ENCODE data around the gene SUPT3H. TPM values are rescaled to one million over a fixed set of nuclear protein-coding genes. Genes with fewer than 3 reads are reported as not detected.

SUPT3H gene
- total RNA-seq, 2 experiments from 2014 or later, result 10.1 to 11.6 TPM

- ATAC-seq (ENCODE audit: low read depth), result no peak
- Mint-ChIP-seq H3K36me3 (peaks cover 24% of the 10 kb centered on the region), H3K27me3 (no peaks in the 10 kb centered on the region), H3K9me3 (no peaks in the 10 kb centered on the region), H3K27ac (no peak overlapping the region), H3K4me1 (peaks cover 2% of the 10 kb centered on the region), H3K4me3 (no peak overlapping the region)
- POLR2A ChIA-PET, result no interaction called here
- no peak for DNase-seq
Observed at GRCh38 chr6:44820321-44820720, 557.4 kb downstream of the SUPT3H start.

GRCh38 chr6:44811456-44811855 is 566.3 kb downstream of the SUPT3H start:
- POLR2A ChIA-PET, result no interaction called here
- Mint-ChIP-seq H3K4me3 (no peak overlapping the region), H3K9me3 (no peaks in the 10 kb centered on the region), H3K4me1 (peaks cover 11% of the 10 kb centered on the region), H3K27me3 (no peaks in the 10 kb centered on the region), H3K27ac (peak overlapping the region; percentile 64), H3K36me3 (peaks cover 13% of the 10 kb centered on the region)
- DNase-seq, result no peak
- no peak for ATAC-seq (ENCODE audit: low read depth)

- Mint-ChIP-seq H3K27me3 (no peaks in the 10 kb centered on the region), H3K9me3 (no peaks in the 10 kb centered on the region), H3K27ac (no peak overlapping the region), H3K4me3 (no peak overlapping the region), H3K4me1 (peaks cover 11% of the 10 kb centered on the region), H3K36me3 (peaks cover 12% of the 10 kb centered on the region)
- POLR2A ChIA-PET, result no interaction called here
- DNase-seq (no peak), ATAC-seq (ENCODE audit: low read depth) (no peak)
Observed at GRCh38 chr6:44809258-44809657, 568.5 kb downstream of the SUPT3H start.

GRCh38 chr6:44808148-44808547 is 569.6 kb downstream of the SUPT3H start:
- peaks cover 11% of the 10 kb centered on the region for H3K4me1 Mint-ChIP-seq
- DNase-seq (no peak), ATAC-seq (ENCODE audit: low read depth) (no peak)
- peaks cover 2% of the 10 kb centered on the region for H3K9me3 Mint-ChIP-seq
- H3K36me3 Mint-ChIP-seq, result peaks cover 13% of the 10 kb centered on the region
- POLR2A ChIA-PET, result no interaction called here
- no peaks in the 10 kb centered on the region for H3K27me3 Mint-ChIP-seq
- no peak overlapping the region for H3K27ac Mint-ChIP-seq
- no peak overlapping the region for H3K4me3 Mint-ChIP-seq

- H3K27me3 Mint-ChIP-seq, result no peaks in the 10 kb centered on the region
- H3K27ac Mint-ChIP-seq, result no peak overlapping the region
- H3K4me3 Mint-ChIP-seq, result no peak overlapping the region
- peaks cover 9% of the 10 kb centered on the region for H3K4me1 Mint-ChIP-seq
- H3K9me3 Mint-ChIP-seq, result peaks cover 4% of the 10 kb centered on the region
- POLR2A ChIA-PET, result no interaction called here
- ATAC-seq (ENCODE audit: low read depth) (no peak), DNase-seq (no peak)
- peaks cover 11% of the 10 kb centered on the region for H3K36me3 Mint-ChIP-seq
Observed at GRCh38 chr6:44806656-44807055, 571.1 kb downstream of the SUPT3H start.

- Mint-ChIP-seq H3K36me3 (peaks cover 11% of the 10 kb centered on the region), H3K4me3 (no peak overlapping the region), H3K27me3 (peaks cover 2% of the 10 kb centered on the region), H3K4me1 (peaks cover 2% of the 10 kb centered on the region), H3K9me3 (peaks cover 4% of the 10 kb centered on the region), H3K27ac (no peak overlapping the region)
- ATAC-seq (ENCODE audit: low read depth), result no peak
- POLR2A ChIA-PET, result no interaction called here
- no peak for DNase-seq
Observed at GRCh38 chr6:44805238-44805846, 572.4 kb downstream of the SUPT3H start.

- Mint-ChIP-seq H3K4me1 (peaks cover 2% of the 10 kb centered on the region), H3K9me3 (peaks cover 4% of the 10 kb centered on the region), H3K27ac (no peak overlapping the region), H3K36me3 (peaks cover 11% of the 10 kb centered on the region), H3K27me3 (peaks cover 2% of the 10 kb centered on the region), H3K4me3 (no peak overlapping the region)
- no peak for ATAC-seq (ENCODE audit: low read depth)
- no peak for DNase-seq
- POLR2A ChIA-PET, result no interaction called here
Observed at GRCh38 chr6:44804546-44805159, 573.1 kb downstream of the SUPT3H start.

- DNase-seq (no peak), ATAC-seq (ENCODE audit: low read depth) (no peak)
- H3K9me3 Mint-ChIP-seq, result peaks cover 4% of the 10 kb centered on the region
- no peak overlapping the region for H3K27ac Mint-ChIP-seq
- peaks cover 8% of the 10 kb centered on the region for H3K36me3 Mint-ChIP-seq
- POLR2A ChIA-PET, result no interaction called here
- no peak overlapping the region for H3K4me3 Mint-ChIP-seq
- H3K4me1 Mint-ChIP-seq, result no peaks in the 10 kb centered on the region
- H3K27me3 Mint-ChIP-seq, result peaks cover 2% of the 10 kb centered on the region
Observed at GRCh38 chr6:44804016-44804415, 573.7 kb downstream of the SUPT3H start.

GRCh38 chr6:44800784-44801592 is 576.7 kb downstream of the SUPT3H start:
- no peak for DNase-seq
- no peak for ATAC-seq (ENCODE audit: low read depth)

GRCh38 chr6:44800171-44800783 is 577.5 kb downstream of the SUPT3H start:
- no peak for DNase-seq
- peaks cover 2% of the 10 kb centered on the region for H3K27me3 Mint-ChIP-seq
- peaks cover 7% of the 10 kb centered on the region for H3K9me3 Mint-ChIP-seq
- H3K27ac Mint-ChIP-seq, result no peak overlapping the region
- H3K36me3 Mint-ChIP-seq, result peaks cover 7% of the 10 kb centered on the region
- POLR2A ChIA-PET, result no interaction called here
- no peak for ATAC-seq (ENCODE audit: low read depth)
- H3K4me3 Mint-ChIP-seq, result no peak overlapping the region
- H3K4me1 Mint-ChIP-seq, result peaks cover 2% of the 10 kb centered on the region

More at GRCh38 chr6:44800784-44801592, 576.7 kb downstream of the SUPT3H start:
- POLR2A ChIA-PET, result no interaction called here
- Mint-ChIP-seq H3K9me3 (peaks cover 5% of the 10 kb centered on the region), H3K36me3 (peaks cover 7% of the 10 kb centered on the region), H3K4me1 (peaks cover 2% of the 10 kb centered on the region), H3K27ac (no peak overlapping the region), H3K27me3 (peaks cover 2% of the 10 kb centered on the region), H3K4me3 (no peak overlapping the region)

- POLR2A ChIA-PET, result no interaction called here
- peaks cover 2% of the 10 kb centered on the region for H3K27me3 Mint-ChIP-seq
- DNase-seq (no peak), ATAC-seq (ENCODE audit: low read depth) (no peak)
- H3K36me3 Mint-ChIP-seq, result peaks cover 4% of the 10 kb centered on the region
- peaks cover 7% of the 10 kb centered on the region for H3K9me3 Mint-ChIP-seq
- peaks cover 3% of the 10 kb centered on the region for H3K4me1 Mint-ChIP-seq
- no peak overlapping the region for H3K27ac Mint-ChIP-seq
- H3K4me3 Mint-ChIP-seq, result no peak overlapping the region
Observed at GRCh38 chr6:44797746-44798145, 580.0 kb downstream of the SUPT3H start.

GRCh38 chr6:44795326-44795725 is 582.4 kb downstream of the SUPT3H start:
- Mint-ChIP-seq H3K4me1 (peaks cover 5% of the 10 kb centered on the region), H3K9me3 (peaks cover 10% of the 10 kb centered on the region), H3K27me3 (no peaks in the 10 kb centered on the region), H3K4me3 (no peak overlapping the region), H3K36me3 (peaks cover 8% of the 10 kb centered on the region), H3K27ac (no peak overlapping the region)
- POLR2A ChIA-PET, result no interaction called here
- ATAC-seq (ENCODE audit: low read depth) (no peak), DNase-seq (no peak)

- peaks cover 13% of the 10 kb centered on the region for H3K36me3 Mint-ChIP-seq
- peaks cover 11% of the 10 kb centered on the region for H3K9me3 Mint-ChIP-seq
- POLR2A ChIA-PET, result no interaction called here
- no peak overlapping the region for H3K27ac Mint-ChIP-seq
- H3K4me1 Mint-ChIP-seq, result peaks cover 18% of the 10 kb centered on the region
- DNase-seq (no peak), ATAC-seq (ENCODE audit: low read depth) (no peak)
- no peaks in the 10 kb centered on the region for H3K27me3 Mint-ChIP-seq
- no peak overlapping the region for H3K4me3 Mint-ChIP-seq
Observed at GRCh38 chr6:44789806-44790205, 587.9 kb downstream of the SUPT3H start.
